H9 (cell line): ENCODE measurements around the gene GPR12. TPM values are rescaled to one million over a fixed set of nuclear protein-coding genes. Genes with fewer than 3 reads are reported as not detected.

Source experiments
- DNase-seq: peaks from one replicate; pipeline ENCODE4 v3.0.0-alpha.2; 2017
- H2AFZ ChIP-seq: one replicate; pipeline ENCODE4 v1.6.1; 2013; ENCODE audit warnings: mild to moderate bottlenecking, low read length, control low read depth, moderate library complexity
- H2AK5ac ChIP-seq: 2 replicates; pipeline ENCODE4 v1.6.1; 2013; ENCODE audit warnings: low read length, control low read depth, mixed read lengths; ENCODE audit not compliant: insufficient read length
- H2BK120ac ChIP-seq: one replicate; pipeline ENCODE4 v1.6.1; 2013; ENCODE audit warnings: low read depth, mild to moderate bottlenecking, low read length, control low read depth, inconsistent platforms; ENCODE audit not compliant: poor library complexity, severe bottlenecking
- H2BK12ac ChIP-seq: 2 replicates; pipeline ENCODE4 v1.6.1; 2013; ENCODE audit warnings: low read length, control low read depth, mixed read lengths, low read depth; ENCODE audit not compliant: insufficient read length
- H2BK15ac ChIP-seq: 2 replicates; pipeline ENCODE4 v1.6.1; 2013; ENCODE audit warnings: low read depth, low read length, control low read depth
- H2BK20ac ChIP-seq: one replicate; pipeline ENCODE4 v1.6.1; 2013; ENCODE audit warnings: low read depth, mild to moderate bottlenecking, low read length, control low read depth, inconsistent platforms; ENCODE audit not compliant: poor library complexity, severe bottlenecking
- H2BK5ac ChIP-seq: 2 replicates; pipeline ENCODE4 v1.6.1; 2013; ENCODE audit warnings: low read length, control low read depth, mixed read lengths; ENCODE audit not compliant: insufficient read length
- H3K14ac ChIP-seq: 2 replicates; pipeline ENCODE4 v1.6.1; 2013; ENCODE audit warnings: low read length, control low read depth; ENCODE audit not compliant: insufficient read depth
- H3K18ac ChIP-seq: 2 replicates; pipeline ENCODE4 v1.6.1; 2013; ENCODE audit warnings: low read depth, mild to moderate bottlenecking, mixed read lengths, low read length, control low read depth; ENCODE audit not compliant: insufficient read length
- H3K23ac ChIP-seq: 2 replicates; pipeline ENCODE4 v1.6.1; 2013; ENCODE audit warnings: low read length, control low read depth, mixed read lengths, low read depth; ENCODE audit not compliant: insufficient read length
- H3K23me2 ChIP-seq: 2 replicates; pipeline ENCODE4 v1.6.1; 2013; ENCODE audit warnings: low read depth, mild to moderate bottlenecking, mixed read lengths, low read length, control low read depth; ENCODE audit not compliant: insufficient read length, poor library complexity, severe bottlenecking
- H3K27ac ChIP-seq: 2 replicates; pipeline ENCODE4 v1.5.1; 2013; ENCODE audit warnings: low read length, control low read depth, mixed read lengths, low read depth; ENCODE audit not compliant: insufficient read length
- H3K27me3 ChIP-seq: 2 replicates; pipeline ENCODE4 v1.6.1; 2013; ENCODE audit warnings: low read length, control low read depth, inconsistent platforms; ENCODE audit not compliant: insufficient read depth
- H3K4ac ChIP-seq: 2 replicates; pipeline ENCODE4 v1.6.1; 2013; ENCODE audit warnings: low read depth, mild to moderate bottlenecking, control low read depth, inconsistent platforms, low read length, moderate library complexity
- H3K4me1 ChIP-seq: 2 replicates; pipeline ENCODE4 v1.6.1; 2013; ENCODE audit warnings: low read length, control low read depth, inconsistent platforms; ENCODE audit not compliant: insufficient read depth
- H3K4me2 ChIP-seq: 2 replicates; pipeline ENCODE4 v1.6.1; 2013; ENCODE audit warnings: low read length, control low read depth, mixed read lengths; ENCODE audit not compliant: insufficient read length, insufficient read depth
- H3K56ac ChIP-seq: 2 replicates; pipeline ENCODE4 v1.6.1; 2013; ENCODE audit warnings: low read depth, mild to moderate bottlenecking, mixed read lengths, low read length, control low read depth; ENCODE audit not compliant: insufficient read length
- H3K79me1 ChIP-seq: 2 replicates; pipeline ENCODE4 v1.6.1; 2013; ENCODE audit warnings: low read depth, mild to moderate bottlenecking, moderate library complexity, low read length, control low read depth, inconsistent platforms; ENCODE audit not compliant: insufficient read depth, poor library complexity, severe bottlenecking
- H3K79me2 ChIP-seq: 2 replicates; pipeline ENCODE4 v1.6.1; 2013; ENCODE audit warnings: low read length, control low read depth, inconsistent platforms; ENCODE audit not compliant: insufficient read depth
- H3K9ac ChIP-seq: 2 replicates; pipeline ENCODE4 v1.6.1; 2013; ENCODE audit warnings: low read length, control low read depth, mixed read lengths; ENCODE audit not compliant: insufficient read length; ENCODE audit errors: extremely low read depth
- H3K9me3 ChIP-seq: one replicate; pipeline ENCODE4 v1.6.1; 2013; ENCODE audit warnings: low read depth, low read length, inconsistent platforms; ENCODE audit not compliant: control insufficient read depth
- H3T11ph ChIP-seq: one replicate; pipeline ENCODE4 v1.6.1; 2013; ENCODE audit warnings: mild to moderate bottlenecking, low read length, control low read depth, inconsistent platforms
- H4K20me1 ChIP-seq: one replicate; pipeline ENCODE4 v1.6.1; 2013; ENCODE audit not compliant: control insufficient read depth, insufficient read length, insufficient read depth
- H4K5ac ChIP-seq: 2 replicates; pipeline ENCODE4 v1.6.1; 2013; ENCODE audit warnings: low read depth, mild to moderate bottlenecking, mixed read lengths, low read length, control low read depth; ENCODE audit not compliant: insufficient read length
- H4K8ac ChIP-seq: replicated peaks from 2 replicates; pipeline ENCODE4 v1.6.1; 2013; ENCODE audit warnings: low read length, control low read depth, mixed read lengths, low read depth; ENCODE audit not compliant: insufficient read length
- H4K91ac ChIP-seq: 2 replicates; pipeline ENCODE4 v1.6.1; 2013; ENCODE audit warnings: low read depth, mild to moderate bottlenecking, moderate library complexity, mixed read lengths, low read length, control low read depth; ENCODE audit not compliant: insufficient read length
- H3K27ac Mint-ChIP-seq, 3 experiments: 2 replicates in 2 of 3; 3 replicates in 1 of 3; pipeline ENCODE4 v1.8.0; 2020 to 2021; ENCODE audit warnings: mixed read lengths in 3 of 3, mild to moderate bottlenecking in 1 of 3, moderate library complexity in 1 of 3
- H3K27me3 Mint-ChIP-seq: 2 replicates; pipeline ENCODE4 v1.8.0; 2021; ENCODE audit warnings: low read depth, mild to moderate bottlenecking, moderate library complexity, mixed read lengths
- H3K36me3 Mint-ChIP-seq, 3 experiments: 2 replicates in 2 of 3; 3 replicates in 1 of 3; pipeline ENCODE4 v1.8.0; 2020 to 2021; ENCODE audit warnings: low read depth in 3 of 3, mixed read lengths in 3 of 3; ENCODE audit not compliant: insufficient read depth in 1 of 3
- H3K4me1 Mint-ChIP-seq, 2 experiments: 2 replicates each; pipeline ENCODE4 v1.8.0; 2020; ENCODE audit warnings: mixed read lengths in 2 of 2
- H3K4me3 Mint-ChIP-seq, 2 experiments: 2 replicates in 1 of 2; 3 replicates in 1 of 2; pipeline ENCODE4 v1.8.0; 2020 to 2021; ENCODE audit warnings: mild to moderate bottlenecking in 2 of 2, mixed read lengths in 2 of 2, moderate library complexity in 1 of 2
- H3K9me3 Mint-ChIP-seq, 2 experiments: 2 replicates in 1 of 2; 3 replicates in 1 of 2; pipeline ENCODE4 v1.8.0; 2020; ENCODE audit warnings: mild to moderate bottlenecking in 2 of 2, mixed read lengths in 2 of 2, moderate library complexity in 1 of 2
- WGBS: extraction: QIAGEN DNeasy Blood & Tissue Kit; methylation state at CpG from one replicate; pipeline ENCODE4 v1.1.7; 2013; ENCODE audit warnings: missing lambda C conversion rate, low lambda C conversion rate, mixed read lengths; ENCODE audit not compliant: insufficient read length; ENCODE audit errors: extremely low coverage; 5-methylcytosine and 5-hydroxymethylcytosine counted together
- total RNA-seq: library from RNA; stranded (reverse); gene quantifications from 2 replicates; pipeline ENCODE4 v1.2.1, GENCODE V29; 2021
- TF ChIP-seq, protein P1 (sequence below): fragments of 200-600 bp; sonication (generic); conservative IDR thresholded peaks from 3 replicates; pipeline ENCODE4 v1.8.0; 2021; ENCODE audit warnings: antibody characterized with exemption, mild to moderate bottlenecking

GPR12 gene
- total RNA-seq, 1 experiment from 2014 or later, result not detected

DNA sequence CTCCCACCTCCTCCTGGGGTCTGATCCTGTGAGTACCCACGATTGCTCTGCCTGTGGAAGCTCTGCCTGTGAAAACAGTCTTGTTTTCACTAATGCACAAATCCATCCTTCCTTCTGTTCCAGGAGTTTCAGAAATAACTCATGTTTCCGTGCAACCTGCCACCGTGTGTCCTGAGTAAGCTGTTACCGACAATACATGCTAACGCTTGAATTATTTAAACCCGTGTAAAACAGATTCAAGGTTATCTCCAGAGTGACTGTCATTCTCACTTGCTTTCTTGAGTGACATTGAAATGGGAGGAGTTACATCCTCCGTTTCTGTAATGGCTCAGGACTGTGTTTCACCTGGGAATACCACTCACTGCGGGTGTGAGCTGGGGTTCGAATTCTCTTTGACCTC is 24.9 kb downstream of the GPR12 start:
- H3T11ph ChIP-seq, result no peak overlapping the region
- DNase-seq, result no peak
- no peaks in the 10 kb centered on the region for H4K20me1 ChIP-seq
- H2BK15ac ChIP-seq, result no peak overlapping the region
- H3K18ac ChIP-seq, result no peak overlapping the region
- H2BK12ac ChIP-seq, result no peak overlapping the region
- no peak overlapping the region for H3K4me3 Mint-ChIP-seq
- no peaks in the 10 kb centered on the region for H3K23me2 ChIP-seq
- WGBS, result no CpG with 5 or more reads among the region's 9 CpGs
- no peak overlapping the region for H3K4me2 ChIP-seq
- no peak overlapping the region for H3K9ac ChIP-seq
- H3K4ac ChIP-seq, result no peak overlapping the region
- H3K79me2 ChIP-seq, result no peaks in the 10 kb centered on the region
- H3K14ac ChIP-seq, result no peak overlapping the region; the same call in 1 of the 2 replicates
- no peak overlapping the region for H3K27ac Mint-ChIP-seq
- H4K8ac ChIP-seq, result no peak overlapping the region
- no peak overlapping the region for H2BK20ac ChIP-seq
- H3K27ac ChIP-seq, result no peak overlapping the region
- peaks cover 9 to 21% (median 21%) of the 10 kb centered on the region in 3 experiments; a peak in 6 of 7 replicates for H3K36me3 Mint-ChIP-seq
- no peak overlapping the region for H2BK5ac ChIP-seq
- TF ChIP-seq, protein P1, sequence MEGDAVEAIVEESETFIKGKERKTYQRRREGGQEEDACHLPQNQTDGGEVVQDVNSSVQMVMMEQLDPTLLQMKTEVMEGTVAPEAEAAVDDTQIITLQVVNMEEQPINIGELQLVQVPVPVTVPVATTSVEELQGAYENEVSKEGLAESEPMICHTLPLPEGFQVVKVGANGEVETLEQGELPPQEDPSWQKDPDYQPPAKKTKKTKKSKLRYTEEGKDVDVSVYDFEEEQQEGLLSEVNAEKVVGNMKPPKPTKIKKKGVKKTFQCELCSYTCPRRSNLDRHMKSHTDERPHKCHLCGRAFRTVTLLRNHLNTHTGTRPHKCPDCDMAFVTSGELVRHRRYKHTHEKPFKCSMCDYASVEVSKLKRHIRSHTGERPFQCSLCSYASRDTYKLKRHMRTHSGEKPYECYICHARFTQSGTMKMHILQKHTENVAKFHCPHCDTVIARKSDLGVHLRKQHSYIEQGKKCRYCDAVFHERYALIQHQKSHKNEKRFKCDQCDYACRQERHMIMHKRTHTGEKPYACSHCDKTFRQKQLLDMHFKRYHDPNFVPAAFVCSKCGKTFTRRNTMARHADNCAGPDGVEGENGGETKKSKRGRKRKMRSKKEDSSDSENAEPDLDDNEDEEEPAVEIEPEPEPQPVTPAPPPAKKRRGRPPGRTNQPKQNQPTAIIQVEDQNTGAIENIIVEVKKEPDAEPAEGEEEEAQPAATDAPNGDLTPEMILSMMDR, result no peak
- H3K9me3 ChIP-seq, result no peaks in the 10 kb centered on the region
- H3K9me3 Mint-ChIP-seq, result peaks cover 23 to 30% of the 10 kb centered on the region in 2 experiments
- H3K79me1 ChIP-seq, result no peaks in the 10 kb centered on the region
- H3K27me3 ChIP-seq, result no peaks in the 10 kb centered on the region
- H4K91ac ChIP-seq, result no peak overlapping the region
- no peak overlapping the region for H3K56ac ChIP-seq
- no peak overlapping the region for H4K5ac ChIP-seq
- H2AFZ ChIP-seq, result no peak overlapping the region
- H3K4me1 Mint-ChIP-seq, result no peaks in the 10 kb centered on the region
- H3K23ac ChIP-seq, result no peak overlapping the region
- H3K27me3 Mint-ChIP-seq, result peaks cover 13% of the 10 kb centered on the region
- no peaks in the 10 kb centered on the region for H3K4me1 ChIP-seq
- H2AK5ac ChIP-seq, result no peak overlapping the region
- no peak overlapping the region for H2BK120ac ChIP-seq
